K562 (cell line): ENCODE results near the gene STEEP1. TPM values are rescaled to one million over a fixed set of nuclear protein-coding genes. Genes with fewer than 3 reads are reported as not detected.

Experiments
- ATAC-seq: fragments of 200-7000 bp; cut with Tn5 transposase; 3 replicates; pipeline ENCODE4 v1.9.1; 2020; ENCODE audit warnings: moderate library complexity
- BruUV-seq: library from RNA; stranded (reverse); fragments of 400-500 nt; replicated peaks from 2 replicates; lab custom pipeline; 2021; lab: Mats Ljungman, UMichigan
- CTCF ChIA-PET: fragments of 300-600 bp; formaldehyde crosslinking; extraction: SDS; loops from one replicate; lab custom pipeline; 2021; ENCODE audit warnings: low intra/inter-chr PET ratio; lab: Yijun Ruan, JAX
- POLR2A ChIA-PET: fragments of 300-600, 350-650 bp; sonication (Branson Sonifier 250); formaldehyde crosslinking; extraction: SDS; loops from one replicate; lab custom pipeline; 2021; ENCODE audit warnings: antibody characterized with exemption, inconsistent platforms; lab: Yijun Ruan, JAX
- DNase-seq, 4 experiments: peaks; one replicate each; pipeline versions ENCODE4 v3.0.0 to v3.0.0-alpha.2; 2011 to 2018; ENCODE audit warnings: low spot score in 3 of 4, mixed read lengths in 3 of 4; ENCODE audit errors: extremely low read depth in 1 of 4
- FAIRE-seq: peaks from 2 replicates; lab custom pipeline; 2011; peaks lifted over from hg19 to GRCh38; lab: Jason Lieb, UNC
- H2AFZ ChIP-seq: 2 replicates; pipeline ENCODE4 v1.6.0; 2011; ENCODE audit warnings: low read depth, low read length, control low read depth, inconsistent platforms
- H3K27ac ChIP-seq: fragments of 200-600 bp; 3 replicates; pipeline ENCODE4 v1.8.0; 2011; ENCODE audit warnings: low read depth, mild to moderate bottlenecking, control low read depth, inconsistent platforms, low read length, moderate library complexity, mixed read lengths; ENCODE audit errors: extremely low read depth
- H3K27me3 ChIP-seq, 2 experiments: fragments of 300-600 bp in 1 of 2; 2 replicates in 1 of 2; 3 replicates in 1 of 2; pipeline versions ENCODE4 v1.6.0 to v1.8.0; 2011; ENCODE audit warnings: inconsistent platforms in 2 of 2, low read length in 2 of 2, mild to moderate bottlenecking in 1 of 2, mixed read lengths in 1 of 2, moderate library complexity in 1 of 2; ENCODE audit not compliant: control insufficient read depth in 2 of 2, insufficient read depth in 2 of 2
- H3K36me3 ChIP-seq: fragments of 300-600 bp; 3 replicates; pipeline ENCODE4 v1.8.0; 2011; ENCODE audit warnings: mild to moderate bottlenecking, low read length, inconsistent platforms; ENCODE audit not compliant: control insufficient read depth, insufficient read depth
- H3K4me1 ChIP-seq, 2 experiments: fragments of 200-600 bp in 1 of 2; replicated peaks in 1 of 2; 2 replicates in 1 of 2; 3 replicates in 1 of 2; pipeline versions ENCODE4 v1.5.1 to v1.8.0; 2011; ENCODE audit warnings: inconsistent platforms in 2 of 2, low read length in 2 of 2, mild to moderate bottlenecking in 1 of 2, mixed read lengths in 1 of 2, moderate library complexity in 1 of 2; ENCODE audit not compliant: control insufficient read depth in 2 of 2, insufficient read depth in 2 of 2
- H3K4me2 ChIP-seq: 2 replicates; pipeline ENCODE4 v1.6.1; 2011; ENCODE audit warnings: low read length, control low read depth, inconsistent platforms, mixed read lengths; ENCODE audit not compliant: insufficient read depth
- H3K4me3 ChIP-seq: fragments of 200-600 bp; sonication (generic), shearing (Covaris generic); 2 replicates; pipeline ENCODE4 v1.5.1; 2016; ENCODE audit warnings: control low read depth, inconsistent platforms
- H3K79me2 ChIP-seq: fragments of 200-600 bp; 3 replicates; pipeline ENCODE4 v1.8.0; 2011; ENCODE audit warnings: low read length, inconsistent platforms; ENCODE audit not compliant: control insufficient read depth, insufficient read depth
- H3K9ac ChIP-seq, 2 experiments: 2 replicates each; pipeline versions ENCODE4 v1.6.0 to v1.6.1; 2011; ENCODE audit warnings: low read depth in 2 of 2, low read length in 2 of 2, control low read depth in 1 of 2, inconsistent platforms in 1 of 2, mild to moderate bottlenecking in 1 of 2, mixed read lengths in 1 of 2; ENCODE audit not compliant: insufficient read depth in 1 of 2
- H3K9me1 ChIP-seq: one replicate; pipeline ENCODE4 v1.6.0; 2011; ENCODE audit warnings: inconsistent platforms, mild to moderate bottlenecking, low read length, moderate library complexity; ENCODE audit not compliant: control insufficient read depth, insufficient read depth
- H3K9me3 ChIP-seq: replicated peaks from 2 replicates; pipeline ENCODE4 v1.5.1; 2011; ENCODE audit warnings: low read depth, low read length, inconsistent platforms; ENCODE audit not compliant: control insufficient read depth, insufficient read depth
- H4K20me1 ChIP-seq: replicated peaks from 2 replicates; pipeline ENCODE4 v1.6.1; 2011; ENCODE audit warnings: low read length, inconsistent platforms, mixed read lengths; ENCODE audit not compliant: control insufficient read depth, insufficient read depth
- CTBP1 ChIP-seq: fragments of 450-650 bp; IDR thresholded peaks from 2 replicates; pipeline ENCODE4 v1.6.1; 2016; ENCODE audit warnings: borderline replicate concordance
- FOXO4 ChIP-seq: fragments of 450-650 bp; formaldehyde crosslinking; IDR thresholded peaks from 2 replicates; pipeline ENCODE4 v1.4.0; 2020; ENCODE audit warnings: mild to moderate bottlenecking, moderate library complexity
- HDAC3 ChIP-seq: fragments of 450-650 bp; IDR thresholded peaks from 2 replicates; pipeline ENCODE4 v1.6.1; 2018; ENCODE audit warnings: borderline replicate concordance, mild to moderate bottlenecking, moderate library complexity; ENCODE audit not compliant: partially characterized antibody
- HOXB6 ChIP-seq: fragments of 250-450 bp; sonication (Bioruptor Pico); IDR thresholded peaks from 2 replicates; pipeline ENCODE4 v1.5.1; 2022; ENCODE audit warnings: mild to moderate bottlenecking, borderline replicate concordance
- IRF9 ChIP-seq: fragments of 450-650 bp; IDR thresholded peaks from 2 replicates; pipeline ENCODE4 v1.6.1; 2016; ENCODE audit warnings: missing biosample characterization, missing genetic modification characterization
- WGBS: fragments of 100-300 bp; shearing (Covaris generic); methylation state at CpG from one replicate; pipeline ENCODE4 v1.1.6; 2016; ENCODE audit warnings: low coverage, mixed read lengths; ENCODE audit not compliant: insufficient coverage; ENCODE audit errors: missing lambda C conversion rate; 5-methylcytosine and 5-hydroxymethylcytosine counted together
- in situ Hi-C: fragments of 300-500 bp; cut with MboI; formaldehyde crosslinking; loops from 4 replicates; pipeline ENCODE4 v1.15.0; 2018; ENCODE audit warnings: inconsistent platforms, mixed read lengths
- intact Hi-C: fragments of 100-400 bp; cut with micrococcal nuclease; formaldehyde crosslinking; loops from 2 replicates; pipeline ENCODE4 v1.14.2; 2022
- polyA plus RNA-seq, 8 experiments: library from polyadenylated mRNA; depleted of rRNA in 4 of 8; stranded (reverse) in 5 of 8; unstranded in 3 of 8; fragments of >200 nt; fragmentation: Nextera tagmentation in 2 of 8; fragmentation: Illumina TruSeq in 1 of 8; extraction: Ambion mirVana in 2 of 8; extraction: Trizol in 1 of 8; gene quantifications; 2 replicates each; pipeline versions ENCODE4 v1.2.1 to v1.2.3, GENCODE V29; 2011 to 2014; ENCODE audit warnings: inconsistent platforms in 1 of 8, missing spikeins in 1 of 8
- total RNA-seq, 7 experiments: library from RNA; depleted of rRNA in 6 of 7; stranded (reverse); fragments of >200 nt in 6 of 7; fragmentation: Illumina TruSeq in 2 of 7; extraction: Trizol in 2 of 7; gene quantifications; 2 replicates each; pipeline versions ENCODE4 v1.2.1 to v1.2.3, GENCODE V29; 2011 to 2021; ENCODE audit warnings: low replicate concordance in 1 of 7

Gene STEEP1
- total and polyA plus RNA-seq, 9 of the 15 experiments (the other 6 are each of a cell fraction or from before 2014, with no cell fraction given): 15.0 to 73.7 (median 40.3) TPM

DNA sequence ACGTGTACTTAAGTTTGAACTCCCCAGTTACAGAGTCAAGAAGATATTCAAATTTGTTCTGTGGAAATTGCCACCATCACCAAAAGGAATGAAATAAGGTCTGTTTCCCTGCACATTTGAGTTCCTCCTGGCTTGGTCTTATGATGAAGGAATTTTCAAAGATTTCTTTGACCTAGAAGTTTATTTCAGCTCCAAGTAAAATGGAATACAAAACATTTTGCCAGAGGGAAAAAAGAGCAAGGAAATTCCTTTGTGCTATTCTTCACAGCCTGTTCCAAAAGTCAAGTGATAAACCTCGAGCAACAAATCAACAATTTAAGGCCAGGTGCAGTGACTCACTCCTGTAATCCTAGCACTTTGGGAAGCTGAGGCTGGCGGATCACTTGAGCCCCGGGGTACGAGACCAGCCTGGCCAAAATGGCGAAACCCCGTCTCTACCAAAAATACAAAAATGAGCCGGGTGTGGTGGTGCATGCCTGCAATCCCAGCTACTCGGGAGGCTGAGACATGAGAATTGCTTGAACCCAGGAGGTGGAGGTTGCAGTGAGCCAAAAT, 37.6 kb upstream of the STEEP1 start:
- ChIA-PET CTCF (no interaction called here), POLR2A (interaction anchor here (0.7 to 1.1 kb wide), 3 partner anchors 13 to 365 kb away, joined by 3 to 4 read pairs (median 3); no protein-coding TSS in a partner anchor)
- intact Hi-C loops (loop anchor here (10.0 kb wide), 1 partner anchor 88 kb away; no protein-coding TSS in a partner anchor), in situ Hi-C loops (no loop called here)
- no peak overlapping the region for H3K4me2 ChIP-seq
- ATAC-seq (no peak), FAIRE-seq (no peak), DNase-seq (no peak)
- no peaks in the 10 kb centered on the region for H3K9me3 ChIP-seq
- H3K4me3 ChIP-seq: no peak overlapping the region
- no peak overlapping the region for H2AFZ ChIP-seq
- no peak overlapping the region for H3K9ac ChIP-seq
- no peak overlapping the region for H3K27ac ChIP-seq
- TF ChIP-seq IRF9 (tag): no peak
- TF ChIP-seq CTBP1: no peak
- TF ChIP-seq FOXO4 (CRISPR knock-in tag): no peak
- no peak for TF ChIP-seq HDAC3
- TF ChIP-seq HOXB6: no peak
- peaks cover 81% of the 10 kb centered on the region for H3K79me2 ChIP-seq
- peaks cover 7 to 12% of the 10 kb centered on the region in 2 experiments; a peak in 4 of 5 replicates for H3K4me1 ChIP-seq
- peaks cover 38% of the 10 kb centered on the region for H3K36me3 ChIP-seq
- H3K27me3 ChIP-seq: no peaks in the 10 kb centered on the region
- H4K20me1 ChIP-seq: peaks cover 20% of the 10 kb centered on the region
- BruUV-seq: no TSS peak
- 89% methylated on average over 9 of the region's 9 CpGs for WGBS
- H3K9me1 ChIP-seq: no peaks in the 10 kb centered on the region
